ENCODE data around the gene NPTX2.

NPTX2 gene

GRCh38 chr7:98619450-98620321, 2.6 kb downstream of the NPTX2 start:
- DNase-seq: no peak

GRCh38 chr7:98621573-98622482, 4.7 kb downstream of the NPTX2 start:
- no peak for DNase-seq

DNA sequence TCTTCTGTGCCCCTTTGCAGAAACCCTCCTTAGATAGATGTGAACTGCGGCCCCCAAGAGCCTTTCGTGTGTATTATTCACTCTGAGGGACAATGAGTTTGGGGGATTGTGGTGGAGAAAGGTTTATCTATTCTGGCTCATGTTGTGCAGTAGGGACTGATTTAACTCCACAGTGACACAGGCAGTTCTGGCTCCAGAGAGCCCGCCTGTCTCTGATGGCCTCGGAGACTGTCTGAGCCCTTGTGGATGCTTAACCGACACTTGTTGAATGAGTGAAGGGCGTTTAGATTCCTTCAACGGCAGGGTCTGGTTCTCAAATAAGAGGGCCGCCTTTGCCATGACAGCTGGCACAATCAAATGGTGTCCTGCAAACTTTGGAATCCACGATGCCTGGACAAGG, 5.8 kb downstream of the NPTX2 start:
- DNase-seq: no peak

- DNase-seq: no peak
These were observed 7.8 kb downstream of the NPTX2 start for GRCh38 chr7:98624846-98625420.

GRCh38 chr7:98626460-98627412, 9.7 kb downstream of the NPTX2 start:
- no peak for DNase-seq

DNA sequence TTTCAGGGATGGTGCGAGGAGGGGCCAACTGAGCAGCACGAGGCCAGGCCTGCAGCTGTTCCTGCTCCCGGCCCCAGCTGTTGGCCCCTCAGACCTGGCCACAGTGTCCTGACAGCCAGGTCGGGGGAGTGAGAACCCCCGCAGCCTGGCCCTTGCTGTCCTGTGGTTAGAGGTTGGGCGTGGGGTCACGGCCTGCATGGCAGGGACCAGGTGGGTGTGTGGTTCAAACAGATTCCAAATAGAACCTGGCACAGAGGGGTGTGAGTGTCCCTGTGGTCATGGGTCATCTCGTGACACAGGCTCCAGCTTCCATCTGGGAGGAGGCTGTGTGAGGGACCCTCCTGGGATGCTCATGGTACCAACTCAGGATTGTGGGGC, 10.3 kb downstream of the NPTX2 start:
- no peak for DNase-seq

DNA sequence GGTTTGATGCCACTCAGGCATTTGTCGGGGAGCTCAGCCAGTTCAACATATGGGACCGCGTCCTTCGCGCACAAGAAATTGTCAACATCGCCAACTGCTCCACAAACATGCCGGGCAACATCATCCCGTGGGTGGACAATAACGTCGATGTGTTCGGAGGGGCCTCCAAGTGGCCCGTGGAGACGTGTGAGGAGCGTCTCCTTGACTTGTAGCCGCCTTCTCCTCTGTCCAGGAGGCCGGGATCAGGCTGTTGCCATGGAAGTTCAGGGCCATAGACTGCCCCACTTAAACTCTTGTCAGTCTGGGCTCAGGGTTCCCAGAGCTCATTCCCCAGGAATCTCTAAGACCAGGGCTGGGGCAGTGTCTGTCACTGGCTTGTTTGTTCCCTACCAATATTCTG, 11.3 kb downstream of the NPTX2 start:
- no peak for DNase-seq

DNA sequence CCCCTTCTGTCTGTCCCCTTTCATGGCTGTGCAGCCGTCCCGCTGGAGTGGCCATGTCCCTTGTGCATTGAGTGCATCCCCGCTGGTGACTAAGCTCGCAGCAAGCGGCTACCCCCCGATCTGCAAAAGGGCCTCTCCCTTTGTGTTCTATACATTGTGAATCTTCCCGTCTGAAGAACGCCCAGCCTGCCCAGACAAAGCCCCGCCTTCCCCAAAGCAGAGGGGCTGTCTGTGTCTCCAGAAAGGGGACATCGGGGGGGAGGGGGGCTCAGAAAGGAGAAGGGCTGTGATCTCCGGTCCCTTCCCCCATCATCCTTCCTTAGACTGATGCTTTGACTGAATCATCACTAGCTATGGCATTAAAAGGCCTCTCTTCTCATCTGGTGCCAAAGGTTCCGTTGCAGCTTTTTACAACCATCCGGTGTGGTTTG, 11.9 kb downstream of the NPTX2 start:
- no peak for DNase-seq

- no peak for DNase-seq
These were observed 13.1 kb downstream of the NPTX2 start for GRCh38 chr7:98630149-98630548.

DNA sequence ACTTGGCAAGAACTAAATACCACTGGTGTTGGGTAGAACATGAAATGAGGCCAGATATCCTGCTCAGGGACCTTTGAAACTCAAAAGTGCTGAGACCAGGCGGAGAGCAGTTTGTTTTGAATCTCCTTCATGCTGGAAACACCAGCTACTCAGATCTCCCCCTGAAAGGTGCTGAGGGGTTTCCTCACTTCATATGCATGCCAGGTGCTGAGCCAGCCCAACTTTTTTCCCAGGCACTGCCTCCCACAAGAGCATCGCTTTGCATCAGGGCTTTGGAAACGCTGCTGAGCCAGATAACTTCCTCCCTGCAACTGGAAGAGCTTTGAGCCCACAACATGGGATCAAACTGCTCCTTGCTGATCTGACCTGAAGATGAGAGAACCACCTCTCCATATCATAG, 13.7 kb downstream of the NPTX2 start:
- DNase-seq: no peak

DNA sequence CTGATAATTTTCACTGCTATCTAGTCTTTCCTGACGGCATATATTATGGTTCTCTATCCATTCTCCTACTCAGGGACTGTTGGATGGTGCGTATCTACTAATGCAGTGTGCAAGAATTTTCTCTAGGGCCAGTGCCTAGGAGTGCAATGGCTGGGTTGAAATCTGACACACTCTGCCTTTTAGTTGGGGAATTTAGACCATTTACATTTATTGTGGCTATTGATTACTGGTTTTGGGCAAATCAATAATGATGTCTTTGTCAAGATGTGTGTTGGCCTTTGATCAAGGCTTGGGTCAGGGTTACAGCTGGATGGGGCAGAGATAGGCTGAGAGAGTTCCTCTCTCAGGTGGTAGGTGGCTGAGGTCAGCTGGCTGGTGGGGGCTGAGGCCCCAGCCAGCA, 21.8 kb downstream of the NPTX2 start:
- no peak for DNase-seq

DNA sequence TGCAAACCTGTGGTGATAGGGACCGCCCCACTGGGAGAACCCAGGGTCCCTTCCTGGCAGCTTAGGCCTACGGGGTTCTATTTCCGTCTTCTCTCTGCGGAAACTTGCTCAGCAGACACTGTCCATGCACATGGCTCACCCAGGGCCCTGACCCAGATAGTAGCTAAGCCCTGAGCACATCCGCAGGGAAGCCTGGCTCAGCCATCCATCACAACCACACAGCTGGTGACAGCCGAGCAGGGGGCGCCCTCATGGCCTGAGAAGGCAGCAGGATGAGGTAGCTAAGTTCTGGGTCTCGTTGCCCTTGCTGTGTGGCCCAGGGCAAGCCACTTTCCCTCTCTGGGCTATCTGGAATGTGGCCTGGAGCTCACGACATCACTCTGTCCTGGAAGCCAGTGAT, 23.3 kb downstream of the NPTX2 start:
- DNase-seq: no peak

DNA sequence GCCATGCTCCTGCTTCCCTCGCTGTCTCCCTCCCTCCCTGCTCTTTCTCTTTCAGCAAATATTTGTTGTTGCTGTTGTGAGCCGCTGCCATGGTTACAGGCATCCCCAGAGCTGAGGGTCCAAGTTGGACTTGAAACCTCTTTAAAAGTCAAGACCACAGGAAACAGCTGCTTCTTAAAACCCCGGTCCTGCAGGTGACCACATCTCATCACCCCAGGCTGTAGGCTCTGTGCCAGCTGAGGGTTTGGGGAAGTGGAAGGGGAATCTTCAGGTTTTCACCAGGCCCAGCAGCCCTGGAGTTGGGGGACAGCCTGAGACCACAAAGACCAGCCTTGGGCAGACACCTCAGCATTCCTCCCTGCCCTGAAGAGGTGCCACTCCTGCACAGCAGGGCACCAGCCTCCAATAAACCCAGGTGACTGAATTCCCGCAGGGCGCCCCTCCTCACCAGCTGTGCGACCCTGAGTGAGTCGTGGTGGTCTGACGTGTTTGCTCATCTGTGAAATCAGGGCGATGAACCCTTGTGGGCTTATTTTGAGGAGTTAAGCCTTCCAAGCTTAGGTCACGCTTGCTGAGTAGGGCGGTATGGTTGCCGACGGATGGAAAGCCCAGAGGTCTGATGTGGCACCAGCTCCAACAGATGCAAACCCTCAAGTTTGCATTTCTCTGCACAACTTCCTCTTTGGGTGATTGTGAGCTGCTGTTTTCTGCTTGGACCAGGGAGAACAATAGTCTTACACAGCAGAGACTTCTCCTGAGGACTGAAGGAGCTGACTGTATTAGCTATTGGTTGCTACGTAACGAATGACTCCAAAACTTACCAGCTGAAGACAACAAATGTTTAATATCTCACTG, 24.8 kb downstream of the NPTX2 start:
- no peak for DNase-seq

GRCh38 chr7:98643236-98643985, 26.3 kb downstream of the NPTX2 start:
- DNase-seq: no peak

- no peak for DNase-seq
These were observed 29.4 kb downstream of the NPTX2 start for GRCh38 chr7:98646465-98646864.

DNA sequence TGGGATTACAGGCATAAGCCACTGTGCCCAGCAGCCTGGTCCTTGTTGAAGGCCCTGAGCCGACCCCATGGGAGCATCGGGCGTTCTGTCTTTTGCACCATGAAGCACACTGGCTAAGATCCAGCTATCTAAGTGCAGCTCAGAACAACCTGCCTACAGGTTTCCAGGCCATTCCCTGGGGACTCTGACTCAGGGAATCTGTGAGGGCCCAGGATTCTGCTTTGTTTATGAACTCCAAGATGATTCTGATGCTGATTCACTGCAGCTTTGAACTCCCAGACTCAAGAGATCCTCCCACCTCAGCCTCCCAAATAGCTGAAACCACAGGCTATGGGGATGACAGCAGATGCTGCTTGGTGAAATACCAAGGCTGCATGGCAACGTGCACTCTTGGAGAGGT, 30.2 kb downstream of the NPTX2 start:
- DNase-seq: no peak

GRCh38 chr7:98651760-98652159, 34.7 kb downstream of the NPTX2 start:
- DNase-seq: no peak

DNA sequence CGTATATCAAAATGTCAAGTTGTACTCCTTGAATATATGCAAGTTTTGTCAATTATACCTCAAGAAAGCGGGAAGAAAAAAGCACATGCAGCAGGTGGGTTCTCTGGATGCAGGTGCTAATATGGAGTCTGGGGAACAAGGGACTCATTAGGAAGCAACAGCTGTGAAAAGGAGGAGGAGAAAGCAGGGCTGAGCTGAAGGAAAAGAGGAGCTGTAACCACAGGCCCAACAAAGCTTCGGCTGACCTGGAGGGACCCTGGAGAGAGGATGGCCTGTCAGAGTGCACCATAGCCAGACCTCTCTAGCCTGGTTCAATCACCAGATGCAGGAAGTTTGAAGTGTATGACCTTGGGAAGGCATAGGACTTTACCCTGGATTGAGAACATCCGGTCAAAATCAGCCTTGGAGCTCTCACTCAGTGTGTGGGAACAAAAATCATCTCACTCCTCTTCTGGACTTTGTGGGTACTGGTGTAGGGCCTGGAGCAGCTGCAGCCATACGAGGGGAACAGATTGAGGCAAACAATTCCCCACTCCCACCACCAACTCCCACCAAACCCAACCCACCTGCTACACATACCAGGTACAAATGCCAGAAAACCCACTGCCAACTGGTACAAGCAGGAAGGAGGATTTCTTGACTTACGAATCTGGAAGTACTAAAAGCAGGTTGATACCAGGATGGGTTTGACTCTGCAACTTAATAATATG, 36.7 kb downstream of the NPTX2 start:
- DNase-seq: no peak

GRCh38 chr7:98654524-98655272, 37.6 kb downstream of the NPTX2 start:
- no peak for DNase-seq

Measured in activated CD8-positive, alpha-beta memory T cell treated with anti-CD3 and anti-CD28 coated beads for 24 hours (primary cell).